Choroid plexus epithelial cell (primary cell): ENCODE results near the gene HOXB4.

Experiments
- DNase-seq: peaks from one replicate; pipeline ENCODE4 v3.0.0-alpha.2; 2010; ENCODE audit warnings: low read depth
- H3K4me3 ChIP-seq: 2 replicates; pipeline ENCODE4 v1.5.1; 2011; ENCODE audit warnings: low read depth, mild to moderate bottlenecking, control low read depth, low read length, moderate library complexity
- CTCF ChIP-seq: conservative IDR thresholded peaks from 2 replicates; pipeline ENCODE4 v1.5.1; 2011; ENCODE audit warnings: low read depth, mild to moderate bottlenecking, control low read depth, inconsistent platforms, low read length, moderate library complexity

The HOXB4 gene

GRCh38 chr17:48577330-48577945, 712 bp downstream of the HOXB4 start:
- no peak overlapping the region for H3K4me3 ChIP-seq
- TF ChIP-seq CTCF: no peak
- no peak for DNase-seq

- TF ChIP-seq CTCF: no peak
- no peak overlapping the region for H3K4me3 ChIP-seq
- no peak for DNase-seq
Measured at GRCh38 chr17:48576479-48577309, 1.5 kb downstream of the HOXB4 start.

- DNase-seq: no peak
- no peak overlapping the region for H3K4me3 ChIP-seq
- TF ChIP-seq CTCF: no peak
Measured at GRCh38 chr17:48575673-48576478, 2.3 kb downstream of the HOXB4 start.

- TF ChIP-seq CTCF: no peak
- no peak overlapping the region for H3K4me3 ChIP-seq
- DNase-seq: no peak
Measured at GRCh38 chr17:48575066-48575582, 3.0 kb downstream of the HOXB4 start.

- no peak for TF ChIP-seq CTCF
- H3K4me3 ChIP-seq: no peak overlapping the region
- no peak for DNase-seq
Measured at GRCh38 chr17:48574505-48575065, 3.6 kb downstream of the HOXB4 start.

GRCh38 chr17:48571826-48572417, 6.2 kb downstream of the HOXB4 start:
- H3K4me3 ChIP-seq: no peak overlapping the region
- no peak for TF ChIP-seq CTCF
- DNase-seq: no peak
